ENCODE results near the gene UGGT2.
A peak's percentile ranks its signal among the peaks of the same experiment; 100 is the strongest.
"Not testable (repeated sequence)": the region's sequence is repeated elsewhere in the genome, so short reads cannot be mapped to it uniquely, and the experiment has no call there.

The UGGT2 gene

DNA sequence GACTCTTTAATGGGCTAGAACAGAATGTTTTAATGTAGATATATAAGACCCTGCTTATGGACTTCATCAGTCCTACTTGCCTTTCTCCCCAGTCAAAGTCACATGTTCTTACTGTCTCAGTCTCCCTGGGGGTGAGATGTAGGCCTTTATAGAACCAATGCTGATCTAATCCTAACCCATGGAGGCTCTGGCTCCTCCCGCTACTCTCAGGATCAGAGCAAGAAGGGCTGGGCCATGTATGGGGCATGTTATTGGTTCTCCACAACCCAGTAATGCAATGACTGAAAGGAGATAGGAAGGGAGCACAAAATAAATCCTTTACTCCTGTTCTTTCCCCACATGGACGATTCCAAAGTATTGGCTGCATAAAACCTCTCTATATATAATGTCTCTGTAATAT is 82.3 kb downstream of the UGGT2 start:
- no peak for DNase-seq

GRCh38 chr13:95968906-95969305 is 84.3 kb downstream of the UGGT2 start:
- DNase-seq, result no peak

GRCh38 chr13:95957331-95957730 is 95.9 kb downstream of the UGGT2 start:
- no peak for DNase-seq

- peak in 1 of 4 experiments; percentile 5 for DNase-seq
Measured at GRCh38 chr13:95956589-95957148, 96.5 kb downstream of the UGGT2 start.

DNA sequence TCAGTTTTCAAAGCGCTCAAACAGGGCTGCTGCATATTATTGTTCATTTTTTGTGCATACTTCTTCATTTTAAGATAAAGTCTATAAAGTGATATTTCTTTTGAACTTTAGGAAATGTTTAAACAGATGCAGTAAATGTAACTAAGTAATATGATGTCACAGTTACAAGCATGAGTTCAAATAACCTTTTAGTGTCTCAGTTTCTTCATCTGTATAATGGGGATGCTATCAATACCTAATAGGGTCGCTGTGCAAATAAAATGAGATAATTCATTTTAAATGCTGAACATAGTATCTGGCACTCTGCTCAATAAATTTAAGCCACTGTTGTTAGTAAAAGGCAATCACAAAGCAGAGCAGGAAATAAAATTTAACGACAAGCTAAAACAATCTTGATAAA is 97.5 kb downstream of the UGGT2 start:
- no peak for DNase-seq

DNA sequence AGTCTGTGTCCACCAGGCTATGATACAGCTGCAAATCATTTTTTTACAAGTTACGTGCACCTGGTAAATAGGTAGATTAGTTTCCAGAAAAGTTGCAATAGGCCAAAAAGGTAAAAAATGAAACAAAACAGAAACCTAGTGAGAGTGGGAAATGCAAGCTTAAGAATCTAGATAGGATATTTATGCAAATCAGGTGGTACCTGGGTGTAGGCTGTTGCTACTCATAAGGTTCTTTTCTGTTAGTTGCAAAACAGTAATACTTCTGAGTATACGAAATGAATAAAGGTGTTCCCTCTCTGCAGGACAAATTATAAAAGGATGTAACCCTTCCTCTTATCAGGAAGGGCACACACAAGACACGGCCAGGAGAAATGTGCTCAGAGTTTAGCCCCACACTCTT is 97.9 kb downstream of the UGGT2 start:
- DNase-seq, result no peak

DNA sequence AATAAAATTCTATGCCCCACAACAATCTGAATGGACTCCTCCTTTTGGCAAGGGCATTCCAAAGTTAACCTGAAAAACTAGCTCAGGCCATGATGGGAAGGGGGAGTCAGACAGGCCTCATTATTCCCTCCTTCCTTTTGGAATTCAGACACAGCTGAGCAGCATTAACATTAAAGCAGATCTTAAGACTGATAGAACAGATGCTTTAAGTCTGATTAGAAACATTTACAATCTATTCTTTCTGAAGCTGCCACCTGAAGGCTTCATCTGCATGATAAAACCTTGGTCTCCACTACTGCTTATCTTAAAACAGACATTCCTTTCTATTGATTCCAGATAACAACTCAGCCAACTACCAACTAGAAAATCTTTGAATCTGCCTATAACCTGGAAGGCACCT is 98.9 kb downstream of the UGGT2 start:
- DNase-seq, result no peak

DNA sequence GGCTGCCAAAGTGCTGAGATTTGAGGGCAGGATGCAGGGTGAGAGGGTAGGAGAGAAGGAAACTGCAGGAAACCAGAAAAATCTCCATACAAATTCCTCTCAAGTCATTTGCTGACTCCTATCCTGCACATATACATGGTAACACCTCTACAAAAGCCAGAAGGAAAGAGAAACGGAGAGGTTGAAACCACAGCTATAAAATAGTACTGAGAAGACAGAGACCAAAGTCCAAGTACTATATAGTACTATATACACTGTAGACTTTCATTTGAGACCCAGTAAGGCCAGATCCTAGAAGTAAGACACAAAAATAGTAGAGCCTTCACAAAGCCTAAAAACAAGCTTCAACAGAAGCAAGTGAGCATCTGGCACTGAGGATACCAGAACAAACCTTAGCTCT is 103.1 kb downstream of the UGGT2 start:
- DNase-seq, result no peak

GRCh38 chr13:95948656-95949055 is 104.5 kb downstream of the UGGT2 start:
- DNase-seq, result peak in 3 of 4 experiments; percentile 11 to 58 (median 30)

DNA sequence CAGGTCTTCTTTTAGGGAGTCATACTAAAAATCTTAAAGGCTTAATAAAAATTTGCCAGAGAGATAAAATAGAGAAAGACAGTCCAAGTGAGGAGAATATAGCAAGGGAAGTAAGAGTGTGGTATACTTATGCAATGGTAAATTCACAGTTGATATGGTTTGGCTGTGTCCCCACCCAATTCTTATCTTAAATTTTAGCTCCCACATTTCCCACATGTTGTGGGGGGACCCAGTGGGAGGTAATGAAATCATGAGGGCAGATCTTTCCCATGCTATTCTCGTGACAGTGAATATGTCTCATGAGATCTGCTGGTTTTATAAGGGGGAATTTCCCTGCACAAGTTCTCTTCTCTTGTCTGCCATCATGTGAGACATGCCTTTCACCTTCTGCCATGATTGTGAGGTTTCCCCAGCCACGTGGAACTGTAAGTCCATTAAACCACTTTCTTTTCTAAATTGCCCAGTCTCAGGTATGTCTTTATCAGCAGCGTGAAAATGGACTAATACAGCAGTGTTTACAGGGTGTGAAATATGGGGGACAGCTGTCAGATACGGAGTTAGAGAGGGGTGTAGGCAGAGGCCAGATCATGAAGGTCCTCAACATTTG is 115.4 kb downstream of the UGGT2 start:
- DNase-seq, result no peak

GRCh38 chr13:95931300-95932025 is 121.7 kb downstream of the UGGT2 start:
- no peak for DNase-seq

GRCh38 chr13:95929430-95929829 is 123.8 kb downstream of the UGGT2 start:
- no peak for DNase-seq

DNA sequence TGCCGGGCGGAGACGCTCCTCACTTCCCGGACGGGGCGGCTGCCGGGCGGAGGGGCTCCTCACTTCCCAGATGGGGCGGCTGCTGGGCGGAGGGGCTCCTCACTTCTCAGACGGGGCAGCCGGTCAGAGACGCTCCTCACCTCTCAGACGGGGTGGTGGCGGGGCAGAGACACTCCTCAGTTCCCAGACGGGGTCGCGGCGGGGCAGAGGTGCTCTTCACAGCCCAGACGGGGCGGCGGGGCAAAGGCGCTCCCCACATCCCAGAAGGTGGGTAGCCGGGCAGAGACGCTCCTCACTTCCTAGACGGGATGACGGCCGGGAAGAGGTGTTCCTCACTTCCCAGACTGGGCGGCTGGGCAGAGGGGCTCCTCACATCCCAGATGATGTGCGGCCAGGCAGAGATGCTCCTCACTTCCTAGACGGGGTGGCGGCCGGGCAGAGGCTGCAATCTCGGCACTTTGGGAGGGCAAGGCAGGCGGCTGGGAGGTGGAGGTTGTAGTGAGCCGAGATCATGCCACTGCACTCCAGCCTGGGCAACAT is 124.8 kb downstream of the UGGT2 start:
- not testable (repeated sequence) for DNase-seq

GRCh38 chr13:95926231-95926630 is 127.0 kb downstream of the UGGT2 start:
- DNase-seq, result no peak

DNA sequence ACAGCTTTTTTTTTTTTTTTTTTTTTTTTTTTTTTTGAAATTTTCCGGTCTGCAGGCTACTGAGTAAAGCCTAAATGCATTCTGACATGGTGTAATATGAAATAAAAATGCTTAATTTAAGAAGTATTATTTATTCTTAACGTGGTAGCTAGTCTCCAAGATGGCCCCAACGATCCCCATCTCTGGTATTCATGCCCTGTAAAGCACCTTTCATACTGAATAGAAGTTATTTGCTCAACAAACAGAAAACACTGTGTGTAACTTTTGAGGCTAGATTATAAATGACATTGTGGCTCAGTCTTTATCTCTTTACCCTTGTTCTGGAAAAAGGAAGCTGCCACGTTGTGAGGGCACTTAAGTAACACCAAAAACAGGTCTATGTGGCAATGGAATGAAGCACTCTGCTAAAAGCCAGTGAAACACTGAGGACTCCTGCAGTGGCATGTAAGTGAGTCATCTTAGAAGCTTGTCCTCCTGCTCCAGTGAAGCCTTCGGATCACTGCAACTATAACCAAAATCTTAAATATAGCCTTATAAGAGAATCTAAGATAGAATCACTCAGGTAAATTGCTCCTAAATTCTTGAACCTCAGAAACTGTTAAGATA is 128.7 kb downstream of the UGGT2 start:
- DNase-seq, result peak in 3 of 4 experiments; percentile 10 to 23 (median 17)

GRCh38 chr13:95921485-95921884 is 131.7 kb downstream of the UGGT2 start:
- no peak for DNase-seq

DNA sequence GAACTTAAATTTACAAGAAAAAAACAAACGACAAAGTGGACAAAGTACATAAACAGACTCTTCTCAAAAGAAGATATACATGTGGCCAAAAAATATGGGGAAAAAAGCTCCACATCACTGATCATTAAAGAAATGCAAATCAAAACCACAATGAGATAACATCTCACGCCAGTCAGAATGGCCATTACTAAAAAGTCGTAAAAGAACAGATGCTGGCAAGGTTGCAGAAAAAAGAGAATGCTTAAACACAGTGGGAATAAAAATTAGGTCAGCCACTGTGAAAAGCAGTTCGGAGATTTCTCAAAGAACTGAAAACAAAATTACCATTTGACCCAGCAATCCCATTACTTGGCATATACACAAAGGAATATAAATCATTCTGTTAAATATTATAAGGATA is 132.7 kb downstream of the UGGT2 start:
- no peak for DNase-seq

- no peak for DNase-seq
Measured at GRCh38 chr13:95918860-95919259, 134.3 kb downstream of the UGGT2 start.

DNA sequence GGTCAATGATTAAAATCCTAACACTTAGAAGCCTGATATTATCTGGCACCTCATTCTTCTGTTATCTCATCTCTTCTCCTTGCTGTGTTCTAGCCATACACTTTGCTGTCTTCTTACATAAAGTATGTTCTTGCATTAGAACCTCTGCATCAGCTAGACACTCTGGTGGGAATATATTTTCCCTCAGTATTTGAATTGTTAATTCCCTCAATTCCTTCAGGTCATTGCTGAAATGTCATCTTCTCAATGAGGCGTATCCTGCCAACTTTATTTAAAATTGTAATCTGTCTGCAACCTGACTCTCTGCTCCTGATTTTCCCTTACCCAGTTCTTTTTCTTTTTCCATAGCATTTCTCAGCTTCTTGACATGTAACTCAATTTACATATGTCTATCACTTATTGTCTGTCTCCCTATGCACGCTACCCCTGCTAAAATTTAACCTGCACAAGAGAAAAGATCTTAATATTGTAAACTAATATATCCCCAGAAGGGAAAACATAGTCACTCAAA is 138.2 kb downstream of the UGGT2 start:
- DNase-seq, result no peak

- no peak for DNase-seq
Measured at GRCh38 chr13:95906999-95907398, 146.2 kb downstream of the UGGT2 start.

- no peak for DNase-seq
Measured at GRCh38 chr13:95903569-95903968, 149.6 kb downstream of the UGGT2 start.

GRCh38 chr13:95902741-95903140 is 150.5 kb downstream of the UGGT2 start:
- DNase-seq, result no peak

DNA sequence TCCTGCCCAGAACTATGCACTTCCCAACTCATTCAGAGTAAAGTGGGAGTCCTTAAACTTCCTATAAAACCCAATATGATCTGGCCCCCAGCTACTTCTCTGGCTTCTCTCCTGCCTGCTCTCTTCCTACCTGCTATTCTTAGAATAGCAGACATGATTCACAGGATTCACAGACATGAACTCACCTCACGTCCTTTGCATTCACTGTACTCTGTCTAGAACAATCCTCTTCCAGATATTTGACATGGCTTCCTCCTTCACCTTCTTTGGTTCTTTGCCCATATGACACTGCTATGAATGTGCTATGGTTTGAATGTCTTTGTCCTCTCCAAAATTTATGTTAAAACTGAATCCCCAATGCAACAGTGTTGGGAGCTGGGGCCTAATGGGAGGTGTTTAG is 154.9 kb downstream of the UGGT2 start:
- DNase-seq, result no peak
